AG09309 (cell line): ENCODE results near the gene ZNF485.
"Not testable (repeated sequence)": the region's sequence is repeated elsewhere in the genome, so short reads cannot be mapped to it uniquely, and the experiment has no call there.

Experiments used
- DNase-seq: peaks from one replicate; pipeline ENCODE4 v3.0.0-alpha.2; 2010; ENCODE audit warnings: low read depth
- H3K4me3 ChIP-seq: 2 replicates; pipeline ENCODE4 v1.5.1; 2011; ENCODE audit warnings: mild to moderate bottlenecking, low read depth, low read length, moderate library complexity; ENCODE audit not compliant: control insufficient read depth
- TF ChIP-seq, protein P1 (sequence below): IDR thresholded peaks from 2 replicates; pipeline ENCODE4 v1.5.1; 2011; ENCODE audit warnings: mild to moderate bottlenecking, low read depth, low read length, inconsistent platforms; ENCODE audit not compliant: insufficient read depth, control insufficient read depth; ENCODE audit errors: missing control alignments

Gene ZNF485

DNA sequence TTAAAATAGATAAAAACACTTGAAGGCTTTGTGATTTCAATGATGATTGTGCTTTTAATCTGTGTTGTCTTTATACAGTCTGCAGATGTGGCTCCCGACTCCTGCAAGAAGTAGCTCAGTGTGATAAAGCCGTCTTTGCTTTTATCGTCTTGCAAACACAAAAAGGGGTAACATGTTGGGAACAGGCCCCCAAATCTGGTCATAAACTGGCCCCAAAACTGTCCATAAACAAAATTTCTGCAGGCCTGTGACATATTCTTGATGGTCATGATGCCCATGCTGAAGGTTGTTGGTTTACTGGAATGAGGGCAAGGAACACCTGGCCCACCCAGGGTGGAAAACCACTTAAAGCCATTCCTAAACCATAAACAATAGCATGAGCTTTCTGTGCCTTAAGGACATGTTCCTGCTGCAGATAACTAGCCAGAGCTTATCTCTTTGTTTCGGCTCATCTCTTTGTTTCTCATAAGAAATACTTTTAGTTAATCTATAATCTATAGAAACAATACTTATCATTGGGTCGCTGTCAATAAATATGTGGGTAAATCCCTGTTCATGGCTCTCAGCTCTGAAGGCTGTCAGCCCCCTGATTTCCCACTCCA lies 14.8 kb upstream of the ZNF485 start:
- TF ChIP-seq, protein P1, sequence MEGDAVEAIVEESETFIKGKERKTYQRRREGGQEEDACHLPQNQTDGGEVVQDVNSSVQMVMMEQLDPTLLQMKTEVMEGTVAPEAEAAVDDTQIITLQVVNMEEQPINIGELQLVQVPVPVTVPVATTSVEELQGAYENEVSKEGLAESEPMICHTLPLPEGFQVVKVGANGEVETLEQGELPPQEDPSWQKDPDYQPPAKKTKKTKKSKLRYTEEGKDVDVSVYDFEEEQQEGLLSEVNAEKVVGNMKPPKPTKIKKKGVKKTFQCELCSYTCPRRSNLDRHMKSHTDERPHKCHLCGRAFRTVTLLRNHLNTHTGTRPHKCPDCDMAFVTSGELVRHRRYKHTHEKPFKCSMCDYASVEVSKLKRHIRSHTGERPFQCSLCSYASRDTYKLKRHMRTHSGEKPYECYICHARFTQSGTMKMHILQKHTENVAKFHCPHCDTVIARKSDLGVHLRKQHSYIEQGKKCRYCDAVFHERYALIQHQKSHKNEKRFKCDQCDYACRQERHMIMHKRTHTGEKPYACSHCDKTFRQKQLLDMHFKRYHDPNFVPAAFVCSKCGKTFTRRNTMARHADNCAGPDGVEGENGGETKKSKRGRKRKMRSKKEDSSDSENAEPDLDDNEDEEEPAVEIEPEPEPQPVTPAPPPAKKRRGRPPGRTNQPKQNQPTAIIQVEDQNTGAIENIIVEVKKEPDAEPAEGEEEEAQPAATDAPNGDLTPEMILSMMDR = no peak

DNA sequence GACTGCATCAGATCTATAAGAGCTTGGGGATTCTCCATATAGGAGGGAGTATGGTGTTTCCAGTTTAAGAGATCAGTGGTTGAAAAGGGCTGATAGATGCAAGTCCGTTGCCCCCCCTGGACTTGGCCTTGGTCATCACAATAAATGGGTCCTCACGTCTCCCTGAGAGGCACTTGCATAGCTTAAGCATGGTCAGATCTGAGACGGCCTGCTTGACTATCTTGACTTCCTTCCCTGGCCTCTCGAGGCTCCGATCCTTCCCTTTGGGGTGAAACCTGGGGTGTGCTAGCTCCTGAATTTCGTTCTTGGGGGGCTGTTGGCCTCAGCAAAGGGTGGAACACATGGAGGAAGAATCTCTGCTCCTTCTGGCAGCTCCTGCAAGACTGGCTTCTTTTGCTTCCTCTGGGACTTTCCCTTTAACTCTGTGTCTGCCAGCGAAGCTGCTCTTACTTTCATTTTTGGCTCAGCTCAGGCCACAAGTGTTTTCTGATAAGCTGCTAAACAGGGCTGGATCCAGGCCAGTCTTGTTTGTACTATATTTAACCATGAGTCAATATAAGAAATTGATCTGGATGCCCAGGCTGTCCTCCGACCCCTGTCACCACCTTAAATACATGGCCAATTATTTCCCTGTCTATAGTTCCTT lies 11.2 kb upstream of the ZNF485 start:
- DNase-seq = no peak
- TF ChIP-seq, protein P1 = no peak

More for the DNA sequence above, 14.8 kb upstream of the ZNF485 start:
- DNase-seq = no peak
- H3K4me3 ChIP-seq = no peak overlapping the region

DNA sequence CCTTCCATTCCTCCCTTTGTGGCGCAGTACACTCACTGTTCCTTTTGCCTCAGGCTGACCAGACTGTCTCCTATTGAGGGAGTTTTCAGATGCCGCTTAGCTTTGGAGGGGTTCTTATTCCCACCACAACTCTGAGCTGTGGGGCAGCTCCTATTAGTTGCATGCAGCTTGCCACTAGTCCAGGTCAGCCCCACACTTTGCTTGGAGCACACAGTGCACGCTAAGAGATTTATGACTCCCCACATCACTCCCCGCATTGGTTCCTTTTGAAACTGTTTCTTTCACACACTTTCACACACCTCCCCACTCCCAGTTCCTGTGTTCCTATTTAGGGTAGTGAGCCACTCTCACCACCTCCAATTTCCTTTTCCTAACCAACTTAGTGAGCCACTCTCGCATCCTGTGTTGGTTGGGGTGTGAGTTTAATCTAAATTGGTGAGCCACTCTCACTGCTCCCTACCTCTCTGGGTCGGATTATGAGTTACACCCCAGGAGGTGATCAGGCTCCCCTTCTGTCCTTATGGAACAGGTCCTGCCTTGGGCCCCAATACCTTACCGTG lies 10.4 kb upstream of the ZNF485 start:
- H3K4me3 ChIP-seq = no peak overlapping the region
- no peak for DNase-seq
- TF ChIP-seq, protein P1 = no peak

More for the DNA sequence above, 11.2 kb upstream of the ZNF485 start:
- H3K4me3 ChIP-seq = no peak overlapping the region

DNA sequence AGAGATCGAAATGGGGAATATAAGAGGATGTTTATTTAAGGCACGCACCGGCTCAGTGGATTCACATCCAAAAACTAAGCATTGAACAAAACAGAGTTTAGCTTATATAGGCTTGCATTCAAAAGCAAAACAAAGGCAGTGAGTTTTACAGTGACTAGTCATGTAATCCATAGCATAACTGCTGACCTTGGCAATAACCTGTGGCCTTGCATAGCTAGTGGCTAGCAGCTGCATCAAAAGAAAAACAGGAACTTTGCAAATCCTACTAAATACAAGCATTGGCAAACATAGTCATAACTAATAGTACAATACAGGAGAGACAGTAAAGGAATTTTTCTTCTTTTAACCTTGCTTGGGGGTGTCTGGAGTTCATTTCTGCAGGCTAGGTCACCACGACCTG lies 9.7 kb upstream of the ZNF485 start:
- no peak for DNase-seq
- H3K4me3 ChIP-seq = no peak overlapping the region
- TF ChIP-seq, protein P1 = no peak

DNA sequence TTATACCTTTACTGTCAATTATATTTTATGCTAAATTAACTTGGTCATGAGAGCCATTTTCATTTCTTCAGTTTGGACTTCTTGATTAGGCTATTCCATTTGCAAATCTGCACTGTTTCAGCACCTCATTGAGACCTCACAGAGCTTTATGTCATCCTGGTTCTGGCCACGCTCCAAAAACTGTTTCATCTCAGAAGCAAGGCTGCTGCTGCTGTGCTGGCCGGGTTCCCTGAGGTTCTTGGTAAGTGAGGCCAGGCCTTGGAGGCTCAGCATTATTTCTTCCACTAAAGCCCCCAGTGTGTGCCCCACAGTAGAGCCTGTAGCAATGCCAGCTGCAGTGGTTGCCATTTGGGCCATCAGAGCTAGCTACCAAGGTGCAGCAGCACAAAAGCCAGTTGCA lies 7.8 kb upstream of the ZNF485 start:
- H3K4me3 ChIP-seq = no peak overlapping the region
- TF ChIP-seq, protein P1 = no peak
- no peak for DNase-seq

DNA sequence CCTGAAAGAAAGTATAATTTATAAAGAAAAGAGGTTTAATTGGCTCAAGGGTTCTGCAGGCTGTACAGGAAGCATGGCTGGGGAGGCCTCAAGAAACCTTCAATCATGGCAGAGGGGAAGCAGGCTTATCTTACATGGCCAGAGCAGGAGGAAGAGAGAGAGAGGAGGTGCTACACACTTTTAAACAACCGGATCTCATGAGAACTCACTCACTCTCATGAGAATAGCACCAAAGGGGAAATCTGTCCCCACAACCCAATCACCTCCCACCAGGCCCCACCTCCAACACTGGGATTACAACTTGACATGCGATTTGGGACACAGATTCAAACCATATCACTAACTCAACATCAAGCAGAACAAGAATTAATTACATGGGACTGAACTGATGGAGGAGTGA lies 6.9 kb upstream of the ZNF485 start:
- TF ChIP-seq, protein P1 = no peak
- DNase-seq = no peak
- H3K4me3 ChIP-seq = no peak overlapping the region

DNA sequence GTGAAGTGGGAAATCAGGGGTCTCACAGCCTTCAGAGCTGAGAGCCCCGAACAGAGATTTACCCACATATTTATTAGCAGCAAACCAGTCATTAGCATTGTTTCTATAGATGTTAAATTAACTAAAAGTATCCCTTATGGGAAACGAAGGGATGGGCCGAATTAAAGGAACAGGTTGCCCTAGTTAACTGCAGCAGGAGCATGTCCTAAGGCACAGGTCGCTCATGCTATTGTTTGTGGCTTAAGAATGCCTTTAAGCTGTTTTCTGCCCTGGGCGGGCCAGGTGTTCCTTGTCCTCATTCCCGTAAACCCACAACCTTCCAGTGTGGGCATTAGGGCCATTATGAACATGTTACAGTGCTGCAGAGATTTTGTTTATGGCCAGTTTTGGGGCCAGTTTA lies 4.7 kb upstream of the ZNF485 start:
- not testable (repeated sequence) for DNase-seq, H3K4me3 ChIP-seq
